ENCODE data around the gene SHOC2.

DNA sequence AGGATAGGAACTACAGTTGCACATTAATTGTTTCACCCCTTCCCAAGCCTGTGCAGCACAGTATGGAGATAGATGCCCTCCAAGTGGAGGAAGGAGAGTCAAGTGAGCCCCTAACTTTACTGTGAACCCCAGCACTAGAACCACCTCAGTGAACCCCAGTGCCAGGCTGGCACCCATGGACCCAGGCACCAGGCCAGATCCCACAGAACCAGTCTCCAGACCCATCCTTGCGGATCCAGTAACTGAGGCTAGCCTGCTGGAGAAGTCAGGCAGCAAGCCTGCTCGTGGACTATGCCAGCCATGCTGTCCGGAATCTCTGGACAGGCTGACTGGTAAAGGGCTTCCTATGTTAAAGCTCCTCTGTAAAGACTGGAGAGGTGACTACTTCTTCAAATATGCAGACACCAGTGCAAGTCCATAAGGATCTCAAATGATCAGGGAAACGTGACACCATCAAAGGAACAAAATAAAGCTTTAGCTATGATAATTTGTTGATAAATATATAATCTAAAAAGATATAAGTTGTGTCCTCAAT, 27.7 kb downstream of the SHOC2 start:
- TF ChIP-seq, protein P1, sequence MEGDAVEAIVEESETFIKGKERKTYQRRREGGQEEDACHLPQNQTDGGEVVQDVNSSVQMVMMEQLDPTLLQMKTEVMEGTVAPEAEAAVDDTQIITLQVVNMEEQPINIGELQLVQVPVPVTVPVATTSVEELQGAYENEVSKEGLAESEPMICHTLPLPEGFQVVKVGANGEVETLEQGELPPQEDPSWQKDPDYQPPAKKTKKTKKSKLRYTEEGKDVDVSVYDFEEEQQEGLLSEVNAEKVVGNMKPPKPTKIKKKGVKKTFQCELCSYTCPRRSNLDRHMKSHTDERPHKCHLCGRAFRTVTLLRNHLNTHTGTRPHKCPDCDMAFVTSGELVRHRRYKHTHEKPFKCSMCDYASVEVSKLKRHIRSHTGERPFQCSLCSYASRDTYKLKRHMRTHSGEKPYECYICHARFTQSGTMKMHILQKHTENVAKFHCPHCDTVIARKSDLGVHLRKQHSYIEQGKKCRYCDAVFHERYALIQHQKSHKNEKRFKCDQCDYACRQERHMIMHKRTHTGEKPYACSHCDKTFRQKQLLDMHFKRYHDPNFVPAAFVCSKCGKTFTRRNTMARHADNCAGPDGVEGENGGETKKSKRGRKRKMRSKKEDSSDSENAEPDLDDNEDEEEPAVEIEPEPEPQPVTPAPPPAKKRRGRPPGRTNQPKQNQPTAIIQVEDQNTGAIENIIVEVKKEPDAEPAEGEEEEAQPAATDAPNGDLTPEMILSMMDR (IDR thresholded peaks at IDR 0.05): no peak
- no peak for TF ChIP-seq POLR2A (IDR thresholded peaks at IDR 0.05)
